Thoracic aorta (tissue), 2 donors: Measurements from ENCODE around the gene RIPK1. TPM values are rescaled to one million over a fixed set of nuclear protein-coding genes. Genes with fewer than 3 reads are reported as not detected.
"Not testable (repeated sequence)": the region's sequence is repeated elsewhere in the genome, so short reads cannot be mapped to it uniquely, and the experiment has no call there.

Experiments used
- ATAC-seq: fragments of 150-250 bp; one replicate; pipeline ENCODE4 v1.8.0; 2017; ENCODE audit warnings: low read depth; ENCODE audit not compliant: insufficient number of reproducible peaks, low FRiP score
- DNase-seq: peaks from one replicate; pipeline ENCODE4 v3.0.0-alpha.2; 2020; ENCODE audit warnings: low spot score
- H3K27ac ChIP-seq, 2 donors: fragments of 200-600 bp; sonication (generic); 1 replicate in 1 of 2; 2 replicates in 1 of 2; pipeline ENCODE4 v1.5.1; 2016; ENCODE audit warnings: mild to moderate bottlenecking in 2 of 2, moderate library complexity in 2 of 2
- H3K27me3 ChIP-seq: fragments of 200-600 bp; sonication (generic); replicated peaks from 2 replicates; pipeline ENCODE4 v1.6.0; 2016; ENCODE audit warnings: mild to moderate bottlenecking; ENCODE audit not compliant: insufficient read depth
- H3K36me3 ChIP-seq: fragments of 200-600 bp; sonication (generic); one replicate; pipeline ENCODE4 v1.5.1; 2016
- H3K4me1 ChIP-seq, 2 donors: fragments of 200-600 bp; sonication (generic); 1 replicate in 1 of 2; 2 replicates in 1 of 2; pipeline versions ENCODE4 v1.5.1 to v1.6.0; 2016; ENCODE audit warnings: low read depth in 2 of 2, mild to moderate bottlenecking in 1 of 2; ENCODE audit not compliant: control insufficient read depth in 1 of 2
- H3K4me3 ChIP-seq: fragments of 200-600 bp; sonication (generic); 2 replicates; pipeline ENCODE4 v1.5.1; 2016; ENCODE audit warnings: mild to moderate bottlenecking
- H3K9me3 ChIP-seq: fragments of 200-600 bp; sonication (generic); 2 replicates; pipeline ENCODE4 v1.5.1; 2016
- total RNA-seq, 2 donors: library from RNA; depleted of rRNA; stranded (reverse); fragments of >200 nt; gene quantifications; one replicate each; pipeline versions ENCODE4 v1.1.0 to v1.2.3, GENCODE V29; 2016
- TF ChIP-seq, protein P1 (sequence below): fragments of 200-600 bp; sonication (generic); IDR thresholded peaks from one replicate; pipeline ENCODE4 v1.5.1; 2019; ENCODE audit warnings: antibody characterized with exemption

RIPK1 gene
- total RNA-seq, 2 donors from 2014 or later: 17.2 to 44.5 TPM

DNA sequence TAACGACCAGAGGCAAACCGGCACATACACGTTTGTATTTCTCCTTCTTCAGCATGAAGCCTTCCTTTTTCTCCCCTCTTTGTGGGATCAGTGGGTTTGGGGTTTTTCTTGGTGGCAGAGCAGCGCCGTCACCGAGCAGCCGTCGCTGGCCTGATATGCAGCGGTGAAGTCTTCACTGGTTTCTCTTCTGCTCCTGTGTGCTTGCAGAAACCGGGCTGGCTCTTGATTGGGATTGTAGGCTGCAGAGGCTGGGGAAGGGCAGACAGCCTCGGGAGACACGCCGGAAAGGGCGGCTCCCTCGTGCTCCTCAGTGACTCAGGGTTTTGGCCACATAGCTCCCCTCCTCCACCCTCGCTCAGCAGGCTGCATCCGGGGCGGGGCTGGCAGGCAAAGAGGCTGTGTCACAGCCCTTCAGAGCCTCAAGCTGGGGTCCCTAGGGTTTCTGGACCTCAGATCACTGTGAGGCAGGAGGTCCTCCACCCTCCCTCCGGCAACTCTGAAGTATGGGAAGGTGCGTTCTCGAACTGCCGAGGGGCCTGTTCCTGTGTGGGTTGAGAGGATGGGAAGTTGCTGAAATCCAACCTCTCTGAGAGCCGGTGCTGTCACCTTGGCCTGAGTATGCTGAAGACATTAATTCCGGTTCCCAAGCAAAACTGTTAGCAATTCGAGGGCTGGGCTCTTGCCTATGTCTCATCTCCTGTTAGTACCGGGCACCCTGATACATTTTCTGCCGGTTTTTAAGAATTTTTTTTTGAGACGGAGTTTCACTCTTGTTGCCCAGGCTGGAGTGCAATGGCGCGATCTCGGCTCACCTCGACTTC lies 44.4 kb upstream of the RIPK1 start:
- no peaks in the 10 kb centered on the region for H3K9me3 ChIP-seq
- no peaks in the 10 kb centered on the region for H3K27me3 ChIP-seq
- TF ChIP-seq, protein P1, sequence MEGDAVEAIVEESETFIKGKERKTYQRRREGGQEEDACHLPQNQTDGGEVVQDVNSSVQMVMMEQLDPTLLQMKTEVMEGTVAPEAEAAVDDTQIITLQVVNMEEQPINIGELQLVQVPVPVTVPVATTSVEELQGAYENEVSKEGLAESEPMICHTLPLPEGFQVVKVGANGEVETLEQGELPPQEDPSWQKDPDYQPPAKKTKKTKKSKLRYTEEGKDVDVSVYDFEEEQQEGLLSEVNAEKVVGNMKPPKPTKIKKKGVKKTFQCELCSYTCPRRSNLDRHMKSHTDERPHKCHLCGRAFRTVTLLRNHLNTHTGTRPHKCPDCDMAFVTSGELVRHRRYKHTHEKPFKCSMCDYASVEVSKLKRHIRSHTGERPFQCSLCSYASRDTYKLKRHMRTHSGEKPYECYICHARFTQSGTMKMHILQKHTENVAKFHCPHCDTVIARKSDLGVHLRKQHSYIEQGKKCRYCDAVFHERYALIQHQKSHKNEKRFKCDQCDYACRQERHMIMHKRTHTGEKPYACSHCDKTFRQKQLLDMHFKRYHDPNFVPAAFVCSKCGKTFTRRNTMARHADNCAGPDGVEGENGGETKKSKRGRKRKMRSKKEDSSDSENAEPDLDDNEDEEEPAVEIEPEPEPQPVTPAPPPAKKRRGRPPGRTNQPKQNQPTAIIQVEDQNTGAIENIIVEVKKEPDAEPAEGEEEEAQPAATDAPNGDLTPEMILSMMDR: no peak
- peak overlapping the region; percentile 69 to 87 for H3K27ac ChIP-seq
- H3K4me1 ChIP-seq: peaks cover 11 to 24% of the 10 kb centered on the region in 2 donors
- peak; percentile 88 for DNase-seq
- H3K4me3 ChIP-seq: peak overlapping the region; percentile 68
- no peaks in the 10 kb centered on the region for H3K36me3 ChIP-seq
- peak; percentile 78 for ATAC-seq

DNA sequence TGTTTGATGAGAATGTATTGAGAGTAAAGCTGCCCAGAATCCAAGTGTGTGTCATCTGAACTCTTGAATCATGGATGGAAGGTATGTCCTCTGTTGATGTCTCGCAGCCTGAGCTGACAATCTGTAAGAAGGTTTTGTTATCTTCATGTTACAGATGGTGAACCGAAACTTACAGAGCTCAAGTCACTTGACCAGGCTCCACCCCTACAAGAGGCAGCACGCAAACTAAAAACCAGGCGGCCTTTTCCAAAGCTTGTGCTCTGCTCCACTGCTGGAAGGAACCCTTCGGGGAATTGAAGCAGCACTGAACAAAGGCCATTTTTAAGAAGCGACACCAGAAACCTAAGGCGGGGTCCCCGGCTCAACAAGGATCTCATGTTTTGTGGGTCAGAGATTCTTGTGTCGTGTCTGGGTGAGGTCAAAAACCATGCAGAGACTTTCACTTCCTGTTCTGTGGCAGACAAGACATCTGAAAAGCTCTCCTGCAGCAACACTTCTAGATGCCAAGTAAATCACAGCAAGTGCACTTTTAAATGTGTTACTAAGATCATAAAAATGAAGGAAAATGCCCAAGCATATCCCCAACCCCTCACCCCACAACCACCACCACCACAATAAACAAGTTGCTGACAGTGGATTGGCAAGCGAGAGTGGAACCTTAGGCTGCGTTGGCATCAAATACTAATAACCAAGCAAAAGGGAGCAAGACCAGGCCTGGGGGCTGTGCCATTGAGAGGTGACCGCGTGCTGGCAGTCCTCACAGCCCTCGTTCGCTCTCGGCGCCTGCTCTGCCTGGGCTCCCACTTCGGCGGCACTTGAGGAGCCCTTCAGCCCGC lies 41.3 kb upstream of the RIPK1 start:
- no peaks in the 10 kb centered on the region for H3K9me3 ChIP-seq
- no peak overlapping the region for H3K27ac ChIP-seq
- H3K27me3 ChIP-seq: no peaks in the 10 kb centered on the region
- H3K36me3 ChIP-seq: no peaks in the 10 kb centered on the region
- ATAC-seq: no peak
- H3K4me3 ChIP-seq: no peak overlapping the region
- peaks cover 11 to 24% of the 10 kb centered on the region in 2 donors for H3K4me1 ChIP-seq
- TF ChIP-seq, protein P1: no peak
- no peak for DNase-seq

DNA sequence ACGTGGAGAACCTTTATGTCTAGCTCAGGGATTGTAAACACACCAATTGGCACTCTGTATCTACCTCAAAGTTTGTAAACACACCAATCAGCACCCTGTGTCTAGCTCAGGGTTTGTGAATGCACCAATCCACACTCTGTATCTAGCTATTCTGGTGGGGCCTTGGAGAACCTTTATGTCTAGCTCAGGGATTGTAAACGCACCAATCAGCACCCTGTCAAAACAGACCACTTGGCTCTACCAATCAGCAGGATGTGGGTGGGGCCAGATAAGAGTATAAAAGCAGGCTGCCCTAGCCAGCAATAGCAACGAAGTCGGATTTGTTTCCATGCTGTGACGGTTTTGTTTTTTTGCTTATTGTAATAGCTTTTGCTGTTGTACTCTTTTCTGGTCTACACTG lies 40.1 kb upstream of the RIPK1 start:
- not testable (repeated sequence) for H3K36me3 ChIP-seq, H3K27ac ChIP-seq, H3K9me3 ChIP-seq, ATAC-seq, H3K4me3 ChIP-seq, DNase-seq, H3K27me3 ChIP-seq
- H3K4me1 ChIP-seq: peaks cover 11 to 20% of the 10 kb centered on the region in 2 donors

DNA sequence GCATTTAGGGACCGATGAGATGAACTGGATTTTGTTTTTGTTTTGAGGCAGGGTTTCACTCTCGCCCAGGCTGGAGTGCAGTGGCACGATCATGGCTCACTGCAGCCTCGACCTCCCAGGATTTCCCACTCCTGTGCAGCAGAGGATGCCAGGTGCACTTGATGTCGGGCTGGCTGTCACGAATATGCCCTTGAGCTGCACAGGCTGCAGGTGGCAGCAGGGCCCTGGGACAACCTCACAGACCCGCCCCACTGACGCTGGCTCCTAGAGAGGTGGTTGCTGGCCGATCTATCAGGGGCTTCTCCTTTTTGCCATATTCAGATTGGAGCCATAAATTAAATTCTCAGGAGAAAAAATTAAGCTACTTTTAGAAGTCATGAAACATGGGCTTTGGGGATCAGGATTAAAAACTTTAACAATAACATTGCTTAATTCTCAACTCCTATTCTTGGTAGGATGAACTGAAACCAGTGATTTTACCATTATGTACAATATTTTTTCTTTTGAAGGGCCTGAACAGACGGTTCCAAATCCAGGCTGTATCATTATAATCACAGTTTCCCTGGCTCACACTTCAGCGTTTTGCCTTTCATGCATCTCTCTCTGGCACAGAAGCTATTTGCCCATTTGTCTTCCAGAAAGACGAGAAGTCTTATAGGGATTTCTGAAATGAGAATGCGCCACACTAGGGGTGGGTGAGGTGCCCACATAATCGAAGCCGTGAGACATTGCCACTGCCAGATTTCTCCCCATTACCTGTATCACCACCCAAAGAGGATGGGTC lies 36.2 kb upstream of the RIPK1 start:
- H3K9me3 ChIP-seq: no peaks in the 10 kb centered on the region
- H3K4me1 ChIP-seq: no peaks in the 10 kb centered on the region
- H3K4me3 ChIP-seq: no peak overlapping the region
- H3K27ac ChIP-seq: no peak overlapping the region
- ATAC-seq (no peak), DNase-seq (no peak)
- no peaks in the 10 kb centered on the region for H3K27me3 ChIP-seq
- TF ChIP-seq, protein P1: no peak
- H3K36me3 ChIP-seq: no peaks in the 10 kb centered on the region

DNA sequence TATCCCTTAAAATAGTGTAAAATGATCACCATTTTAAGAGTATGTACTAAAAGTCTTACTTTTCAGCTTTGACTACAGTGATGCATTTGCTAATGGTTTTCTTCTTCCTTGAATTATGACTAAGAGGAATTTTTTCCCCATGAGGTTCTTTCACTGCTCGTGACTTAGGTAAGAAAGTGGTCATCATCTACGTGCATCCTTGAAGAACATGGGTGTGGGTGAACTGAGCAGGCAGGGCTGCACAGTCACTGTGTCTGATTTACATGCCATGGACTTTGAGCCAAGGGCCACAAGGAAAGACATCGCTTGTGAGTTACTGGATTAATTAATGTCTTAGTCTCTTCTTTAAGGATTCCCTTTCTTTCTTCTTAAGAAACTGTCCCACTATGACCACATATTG lies 35.3 kb upstream of the RIPK1 start:
- Histone ChIP-seq H3K27me3 (no peaks in the 10 kb centered on the region), H3K36me3 (no peaks in the 10 kb centered on the region), H3K4me3 (no peak overlapping the region), H3K9me3 (no peaks in the 10 kb centered on the region), H3K4me1 (no peaks in the 10 kb centered on the region), H3K27ac (no peak overlapping the region)
- ATAC-seq (no peak), DNase-seq (no peak)
- TF ChIP-seq, protein P1: no peak
